Epidermal melanocyte (primary cell): ENCODE results near the gene RCOR1.
A peak's percentile ranks its signal among the peaks of the same experiment; 100 is the strongest.
"Not testable (repeated sequence)": the region's sequence is repeated elsewhere in the genome, so short reads cannot be mapped to it uniquely, and the experiment has no call there.

Experiments used
- DNase-seq: peaks from one replicate; pipeline ENCODE4 v3.0.0; 2011; ENCODE audit warnings: low spot score; ENCODE audit not compliant: insufficient read length

Gene RCOR1

DNA sequence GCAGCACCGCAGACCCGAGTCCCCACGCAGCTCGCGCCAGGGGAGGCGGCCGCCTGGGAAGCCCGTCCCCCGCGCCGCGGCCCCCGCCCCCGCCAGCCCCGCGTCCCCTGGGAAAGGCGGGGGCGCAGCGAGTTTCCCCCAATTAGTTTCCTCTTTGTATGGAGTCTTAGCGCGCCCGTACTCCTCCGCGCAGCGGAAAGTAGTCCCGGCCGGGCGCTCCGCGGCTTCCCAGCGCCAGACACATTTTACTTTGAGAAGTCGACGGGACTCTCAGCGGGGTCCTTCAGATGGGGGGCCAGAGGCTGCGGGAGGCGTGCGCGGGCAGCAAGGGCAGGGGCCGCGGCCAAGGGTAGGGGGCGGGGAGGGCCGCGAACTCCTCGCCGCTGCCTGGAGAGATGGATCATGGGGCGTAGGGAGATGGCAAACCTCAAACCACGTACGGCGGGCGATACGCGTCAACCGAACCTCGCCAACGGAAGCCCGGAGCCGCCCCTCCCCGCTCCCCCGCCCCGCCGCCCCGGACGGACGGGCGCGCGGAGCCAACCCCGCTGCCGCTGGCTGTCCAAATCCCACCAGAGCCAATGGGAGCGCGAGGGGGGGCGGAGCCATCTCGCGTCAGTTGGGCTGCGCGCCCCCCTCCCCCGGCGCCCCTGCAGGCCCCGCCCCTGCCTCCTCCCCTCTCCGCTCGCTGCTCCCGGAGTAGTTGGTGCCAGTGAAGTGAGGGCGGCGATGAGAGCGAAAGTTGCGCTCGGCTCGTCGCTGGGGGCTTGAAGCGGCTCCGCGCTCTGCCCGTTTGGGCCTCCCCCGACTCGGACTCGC, at the start of gene RCOR1:
TSS of gene RCOR1 (plus strand) at position 706 of the 819 bp plus-strand sequence. CDS start 238 bp downstream, outside the sequence.
- DNase-seq, result peak; percentile 96

DNA sequence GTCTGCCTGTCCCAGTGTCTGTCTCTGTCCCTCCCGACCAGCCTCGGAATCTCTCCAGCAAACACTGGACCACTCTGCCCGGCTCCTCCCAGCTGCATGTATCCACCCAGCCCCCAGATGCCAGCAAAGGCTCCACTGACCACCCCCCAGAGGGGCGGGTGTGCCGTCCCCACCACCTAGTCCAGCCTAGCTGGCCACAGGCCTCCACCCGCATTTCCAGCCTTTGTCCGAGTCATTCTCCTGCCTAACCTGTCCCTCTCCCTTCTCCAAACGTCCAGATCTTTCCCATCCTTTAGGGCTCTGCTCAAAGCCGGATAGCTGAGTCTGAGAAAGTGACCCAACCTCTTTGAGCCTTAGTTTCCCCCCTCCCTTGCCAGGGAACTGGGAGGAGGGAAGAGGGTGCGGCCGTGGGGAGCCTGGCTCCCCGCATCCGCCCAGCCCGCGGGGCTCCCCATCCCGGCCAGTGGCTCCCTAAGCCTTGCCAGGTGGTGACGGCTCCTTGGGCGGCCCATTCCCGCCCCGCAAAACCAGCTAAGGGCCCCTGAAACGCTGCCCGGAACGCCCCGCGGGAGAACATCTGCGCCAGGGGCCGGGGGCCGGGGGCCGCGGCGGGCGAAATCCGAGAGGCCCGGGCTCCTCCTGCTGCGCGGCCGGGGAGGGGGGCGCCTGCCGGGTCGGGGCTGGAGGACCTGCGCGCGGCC, 48.3 kb upstream of the RCOR1 start:
- DNase-seq, result no peak

DNA sequence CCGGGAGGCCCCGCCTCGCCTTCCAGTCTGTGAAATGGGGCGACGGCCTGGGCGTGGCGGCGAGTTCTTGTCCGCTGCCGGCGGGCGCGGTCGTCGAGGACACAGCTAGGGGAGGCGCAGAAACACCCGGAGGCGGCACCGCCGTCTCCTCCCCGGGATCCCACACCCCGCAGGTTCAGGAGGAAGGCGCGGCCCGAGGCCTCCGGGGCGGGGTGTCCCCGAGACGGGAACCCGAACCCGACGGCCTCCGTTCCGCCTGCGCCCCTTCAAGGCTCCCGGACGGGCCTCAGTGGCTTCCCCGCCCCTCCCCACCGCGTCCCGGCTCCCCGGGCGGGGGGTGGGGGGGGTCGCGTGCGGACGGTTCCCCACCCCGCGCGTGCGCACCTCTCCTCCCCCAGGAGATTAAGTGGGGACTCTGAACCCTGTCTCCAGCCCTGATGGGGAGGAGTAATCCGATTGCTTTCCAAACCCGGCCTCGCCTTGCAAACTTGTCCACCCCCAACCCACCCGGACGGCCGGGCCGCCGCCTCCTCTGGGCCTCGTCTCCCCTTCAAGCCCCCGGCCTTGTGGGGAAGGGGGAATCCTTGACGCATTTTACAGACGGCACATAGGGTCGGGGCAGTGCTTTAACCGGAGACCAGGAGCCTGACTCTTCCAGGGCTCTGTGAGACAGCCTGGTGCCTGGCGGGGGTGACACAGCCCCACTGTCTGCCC, 47.5 kb upstream of the RCOR1 start:
- no peak for DNase-seq

DNA sequence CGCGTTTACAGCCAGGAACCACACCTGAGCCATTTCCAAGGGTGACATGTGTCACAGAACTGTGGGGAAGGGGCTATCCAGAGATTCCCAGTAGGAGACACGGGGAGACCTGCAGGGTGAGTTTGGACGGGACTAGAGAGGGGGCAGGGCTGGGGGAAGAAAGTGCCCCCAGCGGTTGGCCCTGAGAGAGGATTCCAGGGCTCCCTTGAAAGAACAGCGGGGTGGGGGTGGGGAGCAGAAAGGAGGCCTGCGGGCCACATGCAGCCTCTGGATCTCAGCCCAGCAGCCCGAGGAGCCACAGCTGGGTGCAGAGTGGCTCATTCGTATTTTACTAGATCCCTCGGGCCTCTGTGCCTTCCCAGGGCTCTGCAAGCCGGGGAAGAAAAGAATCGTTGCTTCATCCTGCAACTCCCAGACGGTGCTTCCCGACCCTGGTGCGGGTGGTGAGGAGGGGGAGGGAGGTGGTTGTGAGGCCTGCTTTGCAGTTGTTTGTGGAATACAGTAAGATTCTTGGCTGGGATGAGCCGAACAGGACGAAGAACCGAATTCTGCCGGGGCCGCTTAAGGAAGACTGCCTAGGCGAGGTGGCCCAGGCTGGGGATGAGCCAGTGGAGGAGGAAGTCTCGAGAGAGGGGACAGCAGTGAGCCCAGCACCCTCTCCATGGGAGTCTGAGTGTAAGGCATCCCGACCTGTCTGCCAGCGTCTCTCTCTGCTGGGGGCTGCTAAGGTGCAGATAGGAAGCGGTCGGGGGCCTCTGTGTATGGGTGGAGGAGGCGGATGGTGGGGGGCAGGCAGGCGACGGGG, 46.8 kb upstream of the RCOR1 start:
- DNase-seq, result peak; percentile 31

DNA sequence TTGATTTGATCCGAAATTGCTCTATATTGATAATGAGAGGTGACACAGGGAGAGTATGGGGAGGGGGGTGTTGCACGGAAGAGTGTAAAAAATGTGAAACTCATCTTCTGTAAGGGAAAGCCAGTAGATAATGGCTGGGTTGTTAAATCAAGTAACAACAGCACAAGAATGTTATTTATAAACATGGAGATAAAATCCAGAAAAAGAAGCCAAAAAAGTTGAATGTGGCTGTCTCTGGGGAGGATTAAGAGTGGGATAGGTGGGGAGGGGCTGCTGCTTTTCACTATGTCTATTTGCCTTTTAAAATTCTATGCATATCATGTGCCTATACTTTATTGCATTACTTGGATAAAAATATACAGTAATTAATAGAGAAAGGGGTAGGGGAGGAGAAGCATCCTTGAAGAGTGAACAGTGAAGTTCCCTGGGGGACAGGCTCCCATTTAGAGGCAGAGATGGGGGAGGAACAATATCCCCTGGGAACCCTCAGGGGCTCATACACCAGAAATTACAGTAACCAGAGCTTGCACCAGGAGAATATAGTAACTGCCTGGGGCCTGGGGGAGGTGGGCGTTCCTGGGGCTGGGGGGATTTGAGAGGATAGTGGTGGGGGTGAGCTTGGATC, 43.7 kb upstream of the RCOR1 start:
- no peak for DNase-seq

DNA sequence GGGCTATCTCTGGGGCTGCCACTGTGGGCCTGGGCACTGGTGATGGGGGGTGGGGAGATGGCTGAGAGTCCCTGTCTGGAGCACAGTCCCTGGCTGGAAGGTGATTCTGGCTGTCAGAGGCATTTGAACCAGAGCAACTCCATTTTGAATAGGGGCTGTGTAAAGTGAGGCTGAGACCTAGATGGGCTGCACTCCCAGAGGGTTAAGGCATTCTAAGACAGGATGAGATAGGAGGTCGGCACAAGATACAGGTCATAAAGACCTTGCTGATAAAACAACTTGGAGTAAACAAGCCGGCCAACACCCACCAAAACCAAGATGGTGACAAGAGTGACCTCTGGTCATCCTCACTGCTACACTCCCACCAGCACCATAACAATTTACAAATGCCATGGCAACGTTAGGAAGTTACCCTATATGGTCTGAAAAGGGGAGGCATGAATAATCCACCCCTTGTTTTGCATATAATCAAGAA, 41.5 kb upstream of the RCOR1 start:
- DNase-seq, result not testable (repeated sequence)

DNA sequence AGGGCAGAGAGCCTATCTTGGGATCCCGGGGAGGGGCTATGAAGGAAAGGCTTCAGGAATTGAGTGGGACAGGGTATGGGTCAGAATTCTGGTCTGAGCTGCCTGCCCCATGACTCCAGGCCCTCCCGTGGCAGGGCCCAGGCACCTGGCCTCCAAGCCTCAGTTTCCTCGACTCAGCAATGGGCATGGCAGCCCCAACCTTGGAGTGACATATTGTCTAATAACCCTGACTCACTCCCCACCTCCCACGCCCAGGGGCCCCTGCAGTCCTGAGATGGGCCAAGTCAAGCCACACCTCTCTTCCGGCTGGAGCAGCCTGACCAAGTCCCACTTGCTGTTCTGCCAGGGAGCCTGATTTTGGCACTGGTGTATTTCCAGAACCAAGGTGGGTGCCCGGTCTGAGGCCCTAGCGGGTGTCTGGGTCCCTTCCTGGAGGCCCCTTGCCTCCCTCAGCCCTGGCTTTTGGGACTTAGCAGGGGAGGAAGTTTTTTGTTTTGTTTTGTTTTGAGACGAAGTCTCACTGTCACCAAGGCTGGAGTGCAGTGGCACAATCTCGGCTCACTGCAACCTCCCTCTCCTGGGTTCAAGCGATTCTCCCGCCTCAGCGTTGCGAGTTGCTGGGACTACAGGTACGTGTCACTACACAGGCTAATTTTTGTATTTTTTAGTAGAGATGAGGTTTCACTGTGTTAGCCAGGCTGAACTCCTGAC, 40.3 kb upstream of the RCOR1 start:
- no peak for DNase-seq

DNA sequence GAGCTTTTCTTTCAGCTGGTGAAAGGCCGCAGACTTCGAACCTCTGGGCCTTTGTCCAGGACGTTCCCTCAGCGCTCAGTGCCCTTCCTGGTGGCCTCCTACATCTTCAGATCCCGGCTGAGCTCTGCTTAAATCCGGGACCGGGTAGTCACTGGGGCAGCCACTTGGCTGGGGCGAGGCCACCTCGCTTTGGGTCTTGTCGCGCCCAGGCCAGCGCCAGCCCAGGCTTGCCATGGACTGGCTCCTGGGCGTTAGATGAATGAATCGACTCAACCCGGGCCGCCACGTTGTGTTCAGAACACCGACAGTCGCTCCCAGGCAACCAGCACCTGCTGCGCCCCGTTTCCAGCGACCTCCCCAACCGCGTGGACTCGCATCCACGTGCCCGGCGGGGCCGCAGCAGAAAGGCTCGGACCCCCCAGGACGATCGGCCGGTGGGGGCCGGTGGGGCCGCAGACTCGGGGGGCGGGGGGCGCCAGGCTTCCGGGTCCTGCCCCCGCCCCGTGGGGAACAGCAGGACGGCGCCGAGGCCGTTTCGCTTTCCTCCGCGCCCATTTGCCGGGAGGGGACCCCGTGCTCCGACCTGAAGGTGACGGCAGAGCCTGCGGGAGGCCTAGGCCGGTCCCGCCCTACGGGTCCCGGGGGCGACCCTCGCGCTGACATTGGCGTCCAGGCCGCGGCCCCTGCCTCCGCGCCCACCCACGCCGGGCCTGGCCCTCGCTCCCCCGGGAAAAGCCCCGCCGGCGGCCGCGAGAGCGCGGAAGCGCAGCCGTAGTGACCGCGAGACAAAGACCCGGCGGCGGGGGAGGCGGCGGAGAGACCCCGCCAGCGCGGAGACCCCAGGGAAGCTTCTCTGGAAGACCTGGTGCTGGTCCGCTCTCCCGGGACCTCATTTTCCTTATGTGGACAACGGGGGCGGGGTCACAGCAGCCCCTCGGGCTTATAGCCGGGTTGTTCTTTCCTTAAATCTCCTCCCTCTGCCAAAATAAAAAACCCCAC, 37.3 kb upstream of the RCOR1 start:
- DNase-seq, result peak; percentile 59

DNA sequence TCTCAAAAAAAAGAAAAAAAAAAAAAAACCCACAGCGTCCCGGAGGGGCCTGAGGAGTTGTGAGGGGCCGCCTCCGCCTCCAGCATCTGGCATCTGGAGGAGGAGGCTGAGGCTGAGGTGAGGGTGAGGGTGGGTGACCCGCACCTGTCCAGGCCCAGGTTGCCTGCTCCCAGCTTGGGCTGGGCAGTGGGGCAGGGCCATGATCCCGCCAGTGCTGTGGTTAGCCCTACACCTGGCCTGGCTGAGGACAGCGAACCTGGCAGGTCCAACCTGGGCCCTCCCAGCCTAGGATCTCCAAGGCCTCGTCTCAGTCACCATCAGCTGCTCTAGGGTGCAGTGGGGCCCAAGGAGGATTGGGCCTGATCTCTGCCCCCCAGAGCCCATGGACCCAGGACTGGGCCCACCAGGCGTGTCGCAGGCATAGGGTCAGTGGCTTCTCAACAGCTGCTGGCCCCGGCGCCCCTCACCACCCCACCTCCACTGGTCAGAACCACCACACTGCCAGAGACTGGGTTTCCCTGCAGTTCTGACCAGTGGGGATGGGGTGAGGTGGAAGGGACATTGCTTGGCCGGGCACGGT, 36.3 kb upstream of the RCOR1 start:
- no peak for DNase-seq

DNA sequence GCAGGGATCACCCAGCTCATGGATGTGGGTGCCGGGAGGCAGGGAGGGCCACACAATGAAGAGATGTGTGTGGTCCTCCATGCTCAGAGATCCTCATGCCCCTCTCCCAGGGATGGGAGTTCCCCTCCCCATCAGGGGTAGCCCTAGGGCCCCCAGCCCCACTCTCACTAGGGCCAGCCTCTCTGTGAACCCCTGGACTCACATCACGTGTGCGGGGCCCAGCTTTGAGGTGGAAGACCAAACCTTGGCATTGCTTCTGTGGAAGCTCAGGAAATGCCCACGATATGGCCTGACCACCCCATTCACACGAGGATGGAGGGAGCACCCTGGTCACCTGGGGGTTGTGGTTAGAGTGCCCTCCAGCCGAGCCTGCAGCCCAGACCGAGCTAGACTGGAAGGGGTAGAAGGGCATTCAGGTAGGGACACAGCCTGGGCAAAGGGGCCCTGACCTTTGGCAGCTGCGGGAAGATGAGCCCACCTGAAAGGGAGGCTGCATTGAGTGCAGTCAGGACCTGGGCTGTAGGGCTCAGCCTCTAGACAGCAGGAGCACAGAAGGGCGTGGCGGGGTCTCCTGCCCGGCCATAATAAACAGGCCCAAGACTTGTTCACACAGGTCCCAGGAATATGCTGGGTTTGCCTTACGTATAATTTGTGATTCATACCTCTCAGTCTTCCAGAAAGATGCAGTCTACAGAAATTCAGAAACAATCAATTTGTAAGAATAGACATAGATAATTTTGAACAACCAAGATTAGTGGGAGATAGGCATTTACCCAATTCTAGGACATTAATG, 34.8 kb upstream of the RCOR1 start:
- no peak for DNase-seq

DNA sequence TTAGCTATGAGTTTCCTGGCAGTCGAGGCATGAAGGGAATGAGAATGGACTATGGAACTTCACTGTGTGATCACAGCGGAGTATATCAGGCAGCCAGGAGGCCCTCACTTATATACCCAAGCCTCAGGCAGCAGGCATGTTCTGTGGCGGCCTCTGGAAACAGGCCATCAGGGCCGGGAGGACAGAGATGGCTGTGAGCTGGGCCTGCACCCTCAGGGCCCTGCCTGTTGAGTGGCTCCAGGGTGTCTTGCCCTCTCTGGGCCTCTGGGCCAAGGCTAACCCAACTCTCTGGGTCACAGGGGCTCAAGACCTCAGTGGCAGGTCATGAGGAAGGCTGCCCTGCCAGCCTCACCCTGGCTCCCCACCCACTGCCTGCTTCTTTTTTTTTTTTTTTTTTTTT, 33.9 kb upstream of the RCOR1 start:
- DNase-seq, result no peak

DNA sequence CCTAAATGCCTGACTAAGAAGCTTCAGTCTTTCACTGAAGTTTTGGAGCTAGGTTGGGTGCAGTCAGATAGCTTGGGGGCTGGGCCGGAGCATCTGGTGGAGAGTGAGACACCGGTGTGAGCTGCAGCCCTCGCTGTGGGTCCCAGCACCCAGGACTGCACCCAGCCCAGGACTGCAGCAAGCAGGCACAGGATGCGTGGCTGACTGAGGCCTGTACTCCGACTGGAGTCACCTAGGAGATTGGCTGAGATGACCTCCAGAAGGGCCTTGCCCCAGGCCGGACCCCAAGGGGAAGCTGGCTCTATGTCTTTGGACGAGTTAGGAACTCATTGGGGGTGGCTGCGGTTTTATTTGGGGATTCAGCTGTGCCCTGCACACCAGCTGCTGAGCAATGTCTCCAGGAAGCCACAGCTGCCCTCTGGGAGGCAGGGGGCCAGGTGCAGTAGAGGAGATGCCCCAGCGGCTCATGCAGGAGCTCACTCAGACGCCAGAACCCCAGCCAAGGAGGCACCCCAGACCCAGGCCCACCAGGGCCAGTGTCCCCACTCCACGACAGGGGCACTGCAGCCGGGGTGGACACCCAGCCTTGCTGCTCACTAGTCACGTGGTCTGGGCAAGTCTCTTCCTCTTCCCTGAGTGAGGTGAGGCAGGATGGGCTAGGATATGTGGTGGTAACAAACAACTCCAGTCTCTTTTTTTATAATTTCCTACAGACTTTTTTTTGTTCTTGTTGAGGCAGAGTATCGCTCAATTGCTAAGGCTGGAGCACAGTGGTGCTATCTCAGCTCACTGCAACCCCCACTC, 31.8 kb upstream of the RCOR1 start:
- DNase-seq, result no peak

DNA sequence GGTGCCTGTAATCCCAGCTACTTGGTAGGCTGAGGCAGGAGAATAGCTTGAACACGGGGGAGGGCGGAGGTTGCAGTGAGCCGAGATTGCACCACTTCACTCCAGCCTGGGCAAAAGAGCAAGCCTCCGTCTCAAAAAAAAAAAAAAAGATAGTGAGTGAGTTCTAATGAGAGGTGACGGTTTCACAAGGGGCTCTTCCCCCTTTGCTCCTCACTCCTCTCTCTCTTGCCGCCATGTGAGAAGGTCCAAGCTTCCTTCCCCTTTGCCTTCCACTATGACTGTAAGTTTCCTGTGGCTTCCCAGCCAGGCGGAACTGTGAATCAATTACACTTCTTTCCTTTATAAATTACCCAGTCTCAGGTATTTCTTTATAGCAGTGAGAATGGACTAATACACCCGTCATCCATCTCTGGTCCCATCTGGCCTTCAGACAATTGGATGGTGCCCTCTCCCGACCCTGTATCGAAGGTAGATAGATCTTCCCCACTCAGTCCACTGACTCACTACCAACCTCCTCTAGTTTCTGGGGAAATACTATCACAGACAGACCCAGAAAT, 27.0 kb upstream of the RCOR1 start:
- DNase-seq, result no peak

DNA sequence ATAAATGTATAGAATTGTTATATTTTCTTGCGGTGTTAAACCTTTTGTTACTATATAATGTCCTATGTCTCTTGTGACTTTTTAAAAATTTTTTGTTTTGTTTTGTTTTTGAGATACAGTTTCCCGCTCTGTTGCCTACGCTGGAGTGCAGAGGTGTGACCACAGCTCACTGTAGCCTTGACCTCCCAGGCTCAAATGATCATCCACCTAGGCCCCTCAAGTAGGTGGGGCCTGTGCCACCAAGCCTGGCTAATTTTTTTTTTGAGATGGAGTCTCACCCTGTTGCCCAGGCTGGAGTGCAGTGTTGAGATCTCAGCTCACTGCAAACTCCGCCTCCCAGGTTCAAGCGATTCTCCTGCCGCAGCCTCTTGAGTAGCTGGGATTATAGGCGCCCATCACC, 26.5 kb upstream of the RCOR1 start:
- no peak for DNase-seq

DNA sequence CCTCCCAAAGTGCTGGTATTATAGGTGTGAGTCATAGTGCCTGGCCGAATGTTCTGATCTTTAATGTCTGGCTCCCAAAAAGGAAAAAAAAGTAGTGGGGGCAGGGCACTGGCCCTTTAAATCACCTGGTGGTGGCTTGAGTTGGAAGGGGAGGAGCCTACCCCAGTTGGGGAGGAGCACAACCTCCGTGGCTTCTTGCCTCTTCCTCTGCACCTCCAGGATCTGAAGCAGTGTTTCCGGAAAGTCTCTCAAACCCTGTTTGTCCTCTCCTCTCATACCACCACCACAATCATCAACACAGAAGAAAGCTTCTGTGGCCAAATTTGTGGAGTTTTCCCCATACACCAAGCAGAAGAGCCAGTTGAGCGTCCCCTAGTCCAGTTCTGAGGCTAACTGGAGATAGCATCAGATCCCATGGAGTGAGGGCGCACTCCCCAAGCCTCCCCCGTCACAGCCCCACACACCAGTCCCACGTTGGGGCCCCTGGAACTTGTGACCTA, 24.3 kb upstream of the RCOR1 start:
- no peak for DNase-seq

DNA sequence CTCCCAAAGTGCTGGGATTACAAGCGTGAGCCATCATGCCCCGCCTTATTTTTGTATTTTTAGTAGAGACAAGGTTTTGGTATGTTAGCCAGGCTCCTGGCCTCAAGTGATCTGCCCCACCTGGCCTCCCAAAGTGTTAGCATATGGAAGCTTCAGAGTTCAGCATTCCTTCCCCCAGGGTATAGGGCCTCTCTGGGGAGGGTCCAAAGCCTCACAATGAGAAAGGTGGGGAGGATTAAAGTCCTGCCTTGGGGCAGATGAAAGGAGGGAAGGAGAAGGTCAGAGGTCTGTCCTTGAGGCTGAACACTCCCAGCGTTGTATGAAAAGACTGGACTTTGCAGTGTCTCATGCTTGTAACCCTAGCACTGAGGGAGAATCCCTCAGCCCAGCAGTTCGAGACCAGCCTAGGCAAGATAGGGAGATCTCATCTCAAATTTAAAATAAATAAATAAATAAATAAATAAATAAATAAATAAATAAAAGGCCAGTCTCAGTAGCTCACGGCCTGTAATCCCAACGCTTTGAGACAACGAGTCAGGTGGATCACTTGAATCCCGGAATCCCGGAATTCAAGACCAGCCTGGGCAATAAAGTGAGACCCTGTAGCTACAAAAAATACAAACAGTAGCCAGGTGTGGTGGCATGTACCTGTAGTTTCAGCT, 22.0 kb upstream of the RCOR1 start:
- no peak for DNase-seq
